PC-9 (cell line): ENCODE measurements around the gene CFAP99. TPM values are rescaled to one million over a fixed set of nuclear protein-coding genes. Genes with fewer than 3 reads are reported as not detected.
"Not testable (repeated sequence)": the region's sequence is repeated elsewhere in the genome, so short reads cannot be mapped to it uniquely, and the experiment has no call there.

ENCODE experiments used
- BruUV-seq: library from RNA; stranded (reverse); fragments of 400-500 nt; replicated peaks from 2 replicates; lab custom pipeline; 2021; lab: Mats Ljungman, UMichigan
- CTCF ChIA-PET: fragments of 300-600 bp; sonication (Branson Sonifier 250); formaldehyde crosslinking; loops from one replicate; lab custom pipeline; 2022; ENCODE audit warnings: antibody characterized with exemption; lab: Charles Lee
- POLR2A ChIA-PET: fragments of 300-600 bp; sonication (Branson Sonifier 250); formaldehyde crosslinking; loops from one replicate; lab custom pipeline; 2022; ENCODE audit warnings: antibody characterized with exemption; ENCODE audit not compliant: unreplicated experiment; lab: Charles Lee
- DNase-seq, 2 experiments: peaks; one replicate each; pipeline versions ENCODE4 v3.0.0 to v3.0.0-alpha.2; 2015 to 2022; ENCODE audit warnings: mixed read lengths in 1 of 2
- H2AFZ ChIP-seq: fragments of 200-600 bp; sonication (generic); 2 replicates; pipeline ENCODE4 v1.8.1; 2017; ENCODE audit warnings: antibody characterized with exemption
- H3F3A ChIP-seq: fragments of 200-600 bp; sonication (generic); 2 replicates; pipeline ENCODE4 v1.8.1; 2017; ENCODE audit warnings: antibody characterized with exemption, mild to moderate bottlenecking, low read depth; ENCODE audit not compliant: insufficient read depth
- H3K27ac ChIP-seq: fragments of 200-600 bp; sonication (generic); 2 replicates; pipeline ENCODE4 v1.6.1; 2016; ENCODE audit warnings: mixed run types
- H3K27me3 ChIP-seq: fragments of 200-600 bp; sonication (generic); 2 replicates; pipeline ENCODE4 v1.6.1; 2016; ENCODE audit warnings: low read depth, mixed run types; ENCODE audit not compliant: insufficient read depth
- H3K36me3 ChIP-seq: fragments of 200-600 bp; sonication (generic); 2 replicates; pipeline ENCODE4 v1.6.1; 2016; ENCODE audit warnings: low read depth, mixed run types
- H3K4me1 ChIP-seq: fragments of 200-600 bp; sonication (generic); replicated peaks from 2 replicates; pipeline ENCODE4 v1.6.1; 2016; ENCODE audit warnings: mixed run types; ENCODE audit not compliant: insufficient read depth
- H3K4me2 ChIP-seq: fragments of 200-600 bp; sonication (generic); 2 replicates; pipeline ENCODE4 v1.6.1; 2017; ENCODE audit warnings: mixed run types
- H3K4me3 ChIP-seq: fragments of 200-600 bp; sonication (generic); 2 replicates; pipeline ENCODE4 v1.6.1; 2016; ENCODE audit warnings: mixed run types
- H3K79me2 ChIP-seq: fragments of 200-600 bp; sonication (generic); 2 replicates; pipeline ENCODE4 v1.6.1; 2017; ENCODE audit warnings: low read depth, mixed run types
- H3K9me2 ChIP-seq: fragments of 200-600 bp; sonication (generic); 2 replicates; pipeline ENCODE4 v1.8.1; 2017; ENCODE audit warnings: mild to moderate bottlenecking; ENCODE audit not compliant: insufficient read depth
- H3K9me3 ChIP-seq: fragments of 200-600 bp; sonication (generic); 2 replicates; pipeline ENCODE4 v1.8.1; 2016; ENCODE audit warnings: low read depth; ENCODE audit not compliant: insufficient read depth
- H4K20me1 ChIP-seq: fragments of 200-600 bp; sonication (generic); 2 replicates; pipeline ENCODE4 v1.8.1; 2017; ENCODE audit not compliant: insufficient read depth
- CTCF ChIP-seq: fragments of 200-600 bp; sonication (generic); conservative IDR thresholded peaks from 2 replicates; pipeline ENCODE4 v1.6.1; 2017; ENCODE audit warnings: mixed run types, antibody characterized with exemption, mild to moderate bottlenecking, moderate library complexity
- EZH2 ChIP-seq: fragments of 200-600 bp; sonication (generic); IDR thresholded peaks from 2 replicates; pipeline ENCODE4 v1.8.0; 2017; ENCODE audit warnings: antibody characterized with exemption, low read depth
- intact Hi-C: fragments of 100-400 bp; cut with micrococcal nuclease; formaldehyde crosslinking; loops from one replicate; pipeline ENCODE4 v1.10.0; 2022; ENCODE audit not compliant: unreplicated experiment
- total RNA-seq: library from RNA; stranded (reverse); gene quantifications from 2 replicates; pipeline ENCODE4 v1.2.3, GENCODE V29; 2021

The CFAP99 gene
- total RNA-seq, 1 experiment from 2014 or later = 0.85 TPM

- H3K9me3 ChIP-seq, H3K27ac ChIP-seq, H3K4me1 ChIP-seq, intact Hi-C loops, H3K4me2 ChIP-seq, H2AFZ ChIP-seq, H3K79me2 ChIP-seq, POLR2A ChIA-PET, H3K9me2 ChIP-seq, H3F3A ChIP-seq, CTCF ChIA-PET, DNase-seq, H3K27me3 ChIP-seq, H3K36me3 ChIP-seq, BruUV-seq, H3K4me3 ChIP-seq, H4K20me1 ChIP-seq: not testable (repeated sequence)
These were observed 35.5 kb upstream of the CFAP99 start for GRCh38 chr4:2383220-2383631.

GRCh38 chr4:2383760-2384159 is 35.0 kb upstream of the CFAP99 start:
- Histone ChIP-seq H3K9me3 (no peaks in the 10 kb centered on the region), H3F3A (no peaks in the 10 kb centered on the region), H3K4me3 (no peak overlapping the region), H3K36me3 (no peaks in the 10 kb centered on the region), H3K27me3 (peaks cover 6% of the 10 kb centered on the region; the same call in 1 of the 2 replicates), H4K20me1 (no peaks in the 10 kb centered on the region), H2AFZ (no peak overlapping the region), H3K27ac (no peak overlapping the region), H3K79me2 (no peaks in the 10 kb centered on the region), H3K4me1 (no peaks in the 10 kb centered on the region), H3K4me2 (no peak overlapping the region), H3K9me2 (no peaks in the 10 kb centered on the region)
- no TSS peak for BruUV-seq
- POLR2A ChIA-PET = no interaction called here
- intact Hi-C loops = no loop called here
- DNase-seq = no peak
- TF ChIP-seq EZH2 = no peak
- no peak for TF ChIP-seq CTCF
- CTCF ChIA-PET = no interaction called here

- TF ChIP-seq CTCF (no peak), EZH2 (no peak)
- H3K36me3 ChIP-seq = no peaks in the 10 kb centered on the region
- CTCF ChIA-PET = no interaction called here
These were observed 34.5 kb upstream of the CFAP99 start for GRCh38 chr4:2384245-2384644.

GRCh38 chr4:2385516-2385915 is 33.2 kb upstream of the CFAP99 start:
- Histone ChIP-seq H3K79me2 (no peaks in the 10 kb centered on the region), H3K4me2 (no peak overlapping the region), H3K36me3 (no peaks in the 10 kb centered on the region), H4K20me1 (no peaks in the 10 kb centered on the region), H3K27ac (no peak overlapping the region), H3K4me3 (no peak overlapping the region), H3K27me3 (peaks cover 5% of the 10 kb centered on the region; the same call in 1 of the 2 replicates), H3K4me1 (no peaks in the 10 kb centered on the region), H3F3A (no peaks in the 10 kb centered on the region), H3K9me3 (no peaks in the 10 kb centered on the region), H2AFZ (no peak overlapping the region), H3K9me2 (no peaks in the 10 kb centered on the region)
- TF ChIP-seq EZH2 (no peak), CTCF (no peak)
- intact Hi-C loops = no loop called here
- POLR2A ChIA-PET = no interaction called here
- CTCF ChIA-PET = no interaction called here
- no peak for DNase-seq
- BruUV-seq = no TSS peak

More at GRCh38 chr4:2384245-2384644, 34.5 kb upstream of the CFAP99 start:
- peaks cover 5% of the 10 kb centered on the region; the same call in 1 of the 2 replicates for H3K27me3 ChIP-seq
- intact Hi-C loops = no loop called here
- no peaks in the 10 kb centered on the region for H3K4me1 ChIP-seq
- H2AFZ ChIP-seq = no peak overlapping the region
- H4K20me1 ChIP-seq = no peaks in the 10 kb centered on the region
- POLR2A ChIA-PET = no interaction called here
- no peak overlapping the region for H3K4me2 ChIP-seq
- no peak overlapping the region for H3K27ac ChIP-seq
- BruUV-seq = no TSS peak
- no peaks in the 10 kb centered on the region for H3K9me2 ChIP-seq
- H3K9me3 ChIP-seq = no peaks in the 10 kb centered on the region
- no peaks in the 10 kb centered on the region for H3F3A ChIP-seq
- DNase-seq = no peak
- no peak overlapping the region for H3K4me3 ChIP-seq
- H3K79me2 ChIP-seq = no peaks in the 10 kb centered on the region
